GM12878 (cell line): ENCODE results near the gene PALD1. TPM values are rescaled to one million over a fixed set of nuclear protein-coding genes. Genes with fewer than 3 reads are reported as not detected.
A peak's percentile ranks its signal among the peaks of the same experiment; 100 is the strongest.

Experiments
- ATF7 ChIP-seq: fragments of 450-650 bp; IDR thresholded peaks from 2 replicates; pipeline ENCODE4 v1.6.1; 2016; ENCODE audit warnings: low read depth, mild to moderate bottlenecking
- BHLHE40 ChIP-seq, 2 experiments: fragments of 450-650 bp in 1 of 2; IDR thresholded peaks; 2 replicates each; pipeline ENCODE4 v1.6.1; 2011 to 2017; ENCODE audit warnings: low read depth in 2 of 2, borderline replicate concordance in 1 of 2, improper control_type of control experiment in 1 of 2, low read length in 1 of 2, mild to moderate bottlenecking in 1 of 2
- ETV6 ChIP-seq, 2 experiments: fragments of 450-650 bp in 1 of 2; IDR thresholded peaks in 1 of 2; conservative IDR thresholded peaks in 1 of 2; 2 replicates each; pipeline ENCODE4 v1.6.1; 2014; ENCODE audit warnings: antibody characterized with exemption in 1 of 2, borderline replicate concordance in 1 of 2, low read depth in 1 of 2, mild to moderate bottlenecking in 1 of 2, moderate library complexity in 1 of 2
- FOS ChIP-seq: IDR thresholded peaks from 3 replicates; pipeline ENCODE4 v1.6.1; 2011; ENCODE audit warnings: borderline replicate concordance; ENCODE audit not compliant: insufficient read length; ENCODE audit errors: extremely low read depth
- HDGF ChIP-seq: fragments of 450-650 bp; IDR thresholded peaks from 2 replicates; pipeline ENCODE4 v1.6.1; 2016; ENCODE audit warnings: antibody characterized with exemption
- KAT2A ChIP-seq: conservative IDR thresholded peaks from 2 replicates; pipeline ENCODE4 v1.6.1; 2011; ENCODE audit warnings: low read depth, low read length; ENCODE audit not compliant: control insufficient read depth
- KLF5 ChIP-seq: fragments of 450-650 bp; IDR thresholded peaks from 2 replicates; pipeline ENCODE4 v1.6.1; 2014; ENCODE audit warnings: mild to moderate bottlenecking; ENCODE audit not compliant: partially characterized antibody
- MTA3 ChIP-seq: IDR thresholded peaks from 2 replicates; pipeline ENCODE4 v1.6.1; 2012; ENCODE audit warnings: low read length, inconsistent platforms, borderline replicate concordance
- NFYA ChIP-seq: IDR thresholded peaks from 2 replicates; pipeline ENCODE4 v1.6.1; 2011; ENCODE audit warnings: low read depth, mild to moderate bottlenecking, low read length, improper control_type of control experiment, borderline replicate concordance
- NR2F1 ChIP-seq: fragments of 450-650 bp; conservative IDR thresholded peaks from 2 replicates; pipeline ENCODE4 v1.6.1; 2017; ENCODE audit warnings: mild to moderate bottlenecking
- RB1 ChIP-seq: fragments of 450-650 bp; formaldehyde crosslinking; IDR thresholded peaks from 2 replicates; pipeline ENCODE4 v1.6.1; 2017; ENCODE audit warnings: mild to moderate bottlenecking, borderline replicate concordance
- RELA ChIP-seq: fragments of 450-650 bp; IDR thresholded peaks from 2 replicates; pipeline ENCODE4 v1.8.0; 2014; ENCODE audit warnings: borderline replicate concordance; ENCODE audit not compliant: partially characterized antibody
- SREBF2 ChIP-seq: IDR thresholded peaks from 2 replicates; pipeline ENCODE4 v1.6.1; 2012; ENCODE audit warnings: mild to moderate bottlenecking, low read length
- TAF1 ChIP-seq: IDR thresholded peaks from 2 replicates; pipeline ENCODE4 v1.6.1; 2011; ENCODE audit warnings: mild to moderate bottlenecking, low read depth, low read length, borderline replicate concordance
- ZNF274 ChIP-seq: IDR thresholded peaks from one replicate; pipeline ENCODE4 v1.8.0; 2011; ENCODE audit not compliant: insufficient read length, insufficient read depth
- ZNF622 ChIP-seq: fragments of 450-650 bp; IDR thresholded peaks from 2 replicates; pipeline ENCODE4 v1.6.1; 2017; ENCODE audit warnings: mild to moderate bottlenecking, inconsistent platforms
- polyA plus RNA-seq, 11 experiments: library from polyadenylated mRNA; depleted of rRNA in 4 of 11; unstranded in 6 of 11; stranded (reverse) in 5 of 11; fragments of >200 nt; fragmentation: Nextera tagmentation in 4 of 11; fragmentation: Illumina TruSeq in 1 of 11; extraction: Ambion mirVana in 4 of 11; extraction: Trizol in 1 of 11; gene quantifications; 1 replicate in 1 of 11; 2 replicates in 10 of 11; pipeline versions ENCODE4 v1.2.1 to v1.2.3, GENCODE V29; 2011 to 2016; ENCODE audit warnings: inconsistent platforms in 2 of 11, missing spikeins in 2 of 11, low read depth in 1 of 11
- total RNA-seq, 4 experiments: library from RNA; depleted of rRNA in 3 of 4; stranded (reverse); fragments of >200 nt in 3 of 4; fragmentation: Illumina TruSeq in 1 of 4; extraction: Trizol in 1 of 4; gene quantifications; 2 replicates each; pipeline versions ENCODE4 v1.2.1 to v1.2.3, GENCODE V29; 2013 to 2021
- TF ChIP-seq, protein P1 (sequence below): fragments of 450-650 bp; formaldehyde crosslinking; IDR thresholded peaks from 2 replicates; pipeline ENCODE4 v1.4.0; 2022; ENCODE audit warnings: mild to moderate bottlenecking, moderate library complexity
- TF ChIP-seq, protein P2 (sequence below): fragments of 450-650 bp; conservative IDR thresholded peaks from 2 replicates; pipeline ENCODE4 v1.6.1; 2017; ENCODE audit warnings: mild to moderate bottlenecking, moderate library complexity
- TF ChIP-seq, protein P3 (sequence below): fragments of 450-650 bp; IDR thresholded peaks from 2 replicates; pipeline ENCODE4 v1.6.1; 2016; ENCODE audit warnings: mild to moderate bottlenecking
- TF ChIP-seq, protein P4 (sequence below): fragments of 150-350 bp; IDR thresholded peaks from 2 replicates; pipeline ENCODE4 v1.6.1; 2014; ENCODE audit warnings: mild to moderate bottlenecking, low read depth, low read length
- TF ChIP-seq, protein P5 (sequence below): IDR thresholded peaks from 2 replicates; pipeline ENCODE4 v1.6.1; 2012; ENCODE audit warnings: low read depth, low read length, improper control_type of control experiment

Gene PALD1
- total and polyA plus RNA-seq, 10 of the 15 experiments (the other 5 are each of a cell fraction or from before 2014, with no cell fraction given): 0.43 to 20.9 (median 9.0) TPM

DNA sequence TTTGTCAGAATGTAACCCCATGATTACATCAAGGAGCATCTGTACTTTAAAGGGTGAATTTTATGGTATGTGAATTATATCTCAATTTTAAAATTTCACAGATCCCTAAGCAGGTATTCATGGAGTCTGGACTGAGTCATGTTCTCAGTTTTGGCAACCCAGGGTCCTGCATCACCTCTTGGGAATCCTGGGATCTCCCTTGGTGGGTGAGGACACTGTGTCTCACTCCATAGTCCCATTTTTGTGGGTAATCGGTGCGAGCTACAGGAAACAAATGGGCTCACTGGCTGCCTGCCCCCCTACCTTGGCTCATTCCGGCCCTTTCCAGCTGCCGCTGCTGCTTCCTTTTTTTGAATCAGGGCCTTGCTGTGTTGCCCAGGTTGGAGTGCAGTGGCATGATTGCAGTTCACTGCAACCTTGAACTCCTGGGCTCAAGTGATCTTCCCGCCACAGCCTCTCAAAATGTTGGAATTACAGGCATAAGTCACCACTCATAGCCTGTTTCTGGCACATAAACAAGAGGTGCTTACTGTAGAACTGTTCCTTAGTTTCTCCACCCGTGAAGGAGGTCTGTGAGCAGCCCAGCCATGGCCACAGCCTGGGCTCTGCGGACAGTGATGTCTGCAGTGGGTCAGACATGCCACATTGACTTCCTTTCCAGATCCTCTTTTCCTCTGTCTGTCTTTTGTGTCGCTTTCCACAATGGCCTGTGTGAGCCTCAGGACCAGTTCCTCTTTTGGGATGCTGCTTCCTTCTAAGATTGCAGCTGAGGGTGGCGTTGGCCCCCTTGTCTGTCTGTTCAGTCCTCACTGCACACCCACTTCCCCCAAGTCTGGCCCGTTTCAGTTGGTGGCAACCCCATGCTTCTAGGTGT is 14.5 kb downstream of the PALD1 start (continued):
- TF ChIP-seq, protein P1, sequence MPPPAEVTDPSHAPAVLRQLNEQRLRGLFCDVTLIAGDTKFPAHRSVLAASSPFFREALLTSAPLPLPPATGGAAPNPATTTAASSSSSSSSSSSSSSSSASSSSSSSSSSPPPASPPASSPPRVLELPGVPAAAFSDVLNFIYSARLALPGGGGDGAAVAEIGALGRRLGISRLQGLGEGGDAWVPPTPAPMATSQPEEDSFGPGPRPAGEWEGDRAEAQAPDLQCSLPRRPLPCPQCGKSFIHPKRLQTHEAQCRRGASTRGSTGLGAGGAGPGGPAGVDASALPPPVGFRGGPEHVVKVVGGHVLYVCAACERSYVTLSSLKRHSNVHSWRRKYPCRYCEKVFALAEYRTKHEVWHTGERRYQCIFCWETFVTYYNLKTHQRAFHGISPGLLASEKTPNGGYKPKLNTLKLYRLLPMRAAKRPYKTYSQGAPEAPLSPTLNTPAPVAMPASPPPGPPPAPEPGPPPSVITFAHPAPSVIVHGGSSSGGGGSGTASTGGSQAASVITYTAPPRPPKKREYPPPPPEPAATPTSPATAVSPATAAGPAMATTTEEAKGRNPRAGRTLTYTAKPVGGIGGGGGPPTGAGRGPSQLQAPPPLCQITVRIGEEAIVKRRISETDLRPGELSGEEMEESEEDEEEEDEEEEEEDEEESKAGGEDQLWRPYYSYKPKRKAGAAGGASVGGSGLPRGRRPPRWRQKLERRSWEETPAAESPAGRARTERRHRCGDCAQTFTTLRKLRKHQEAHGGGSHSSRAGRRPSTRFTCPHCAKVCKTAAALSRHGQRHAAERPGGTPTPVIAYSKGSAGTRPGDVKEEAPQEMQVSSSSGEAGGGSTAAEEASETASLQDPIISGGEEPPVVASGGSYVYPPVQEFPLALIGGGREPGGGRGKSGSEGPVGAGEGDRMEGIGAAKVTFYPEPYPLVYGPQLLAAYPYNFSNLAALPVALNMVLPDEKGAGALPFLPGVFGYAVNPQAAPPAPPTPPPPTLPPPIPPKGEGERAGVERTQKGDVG (CRISPR knock-in tag): no peak
- TF ChIP-seq, protein P2, sequence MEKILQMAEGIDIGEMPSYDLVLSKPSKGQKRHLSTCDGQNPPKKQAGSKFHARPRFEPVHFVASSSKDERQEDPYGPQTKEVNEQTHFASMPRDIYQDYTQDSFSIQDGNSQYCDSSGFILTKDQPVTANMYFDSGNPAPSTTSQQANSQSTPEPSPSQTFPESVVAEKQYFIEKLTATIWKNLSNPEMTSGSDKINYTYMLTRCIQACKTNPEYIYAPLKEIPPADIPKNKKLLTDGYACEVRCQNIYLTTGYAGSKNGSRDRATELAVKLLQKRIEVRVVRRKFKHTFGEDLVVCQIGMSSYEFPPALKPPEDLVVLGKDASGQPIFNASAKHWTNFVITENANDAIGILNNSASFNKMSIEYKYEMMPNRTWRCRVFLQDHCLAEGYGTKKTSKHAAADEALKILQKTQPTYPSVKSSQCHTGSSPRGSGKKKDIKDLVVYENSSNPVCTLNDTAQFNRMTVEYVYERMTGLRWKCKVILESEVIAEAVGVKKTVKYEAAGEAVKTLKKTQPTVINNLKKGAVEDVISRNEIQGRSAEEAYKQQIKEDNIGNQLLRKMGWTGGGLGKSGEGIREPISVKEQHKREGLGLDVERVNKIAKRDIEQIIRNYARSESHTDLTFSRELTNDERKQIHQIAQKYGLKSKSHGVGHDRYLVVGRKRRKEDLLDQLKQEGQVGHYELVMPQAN: no peak
- TF ChIP-seq BHLHE40 (IDR thresholded peaks at IDR 0.05; ENCODE audit: borderline replicate concordance in 1 of 2, low read depth in 2 of 2, low read length in 1 of 2) (peak; percentile 12 to 13; a peak in 1 of 4 replicates), NR2F1 (no peak), ZNF274 (no peak), FOS (no peak), ZNF622 (no peak), HDGF (no peak), RB1 (no peak), KLF5 (no peak), ATF7 (no peak), ETV6 (conservative IDR thresholded peaks at IDR 0.05 in 1 of 2, IDR thresholded peaks at IDR 0.05 in 1 of 2; ENCODE audit: borderline replicate concordance in 1 of 2, low read depth in 1 of 2) (peak in 1 of 2 experiments; percentile 63; a peak in 1 of 4 replicates), SREBF2 (no peak), NFYA (no peak), MTA3 (0 out of 2 replicates have a peak, but pooled peaks have one; percentile 57), KAT2A (no peak), RELA (no peak), TAF1 (no peak)
- TF ChIP-seq, protein P3, sequence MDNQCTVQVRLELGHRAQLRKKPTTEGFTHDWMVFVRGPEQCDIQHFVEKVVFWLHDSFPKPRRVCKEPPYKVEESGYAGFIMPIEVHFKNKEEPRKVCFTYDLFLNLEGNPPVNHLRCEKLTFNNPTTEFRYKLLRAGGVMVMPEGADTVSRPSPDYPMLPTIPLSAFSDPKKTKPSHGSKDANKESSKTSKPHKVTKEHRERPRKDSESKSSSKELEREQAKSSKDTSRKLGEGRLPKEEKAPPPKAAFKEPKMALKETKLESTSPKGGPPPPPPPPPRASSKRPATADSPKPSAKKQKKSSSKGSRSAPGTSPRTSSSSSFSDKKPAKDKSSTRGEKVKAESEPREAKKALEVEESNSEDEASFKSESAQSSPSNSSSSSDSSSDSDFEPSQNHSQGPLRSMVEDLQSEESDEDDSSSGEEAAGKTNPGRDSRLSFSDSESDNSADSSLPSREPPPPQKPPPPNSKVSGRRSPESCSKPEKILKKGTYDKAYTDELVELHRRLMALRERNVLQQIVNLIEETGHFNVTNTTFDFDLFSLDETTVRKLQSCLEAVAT: no peak
- TF ChIP-seq, protein P4, sequence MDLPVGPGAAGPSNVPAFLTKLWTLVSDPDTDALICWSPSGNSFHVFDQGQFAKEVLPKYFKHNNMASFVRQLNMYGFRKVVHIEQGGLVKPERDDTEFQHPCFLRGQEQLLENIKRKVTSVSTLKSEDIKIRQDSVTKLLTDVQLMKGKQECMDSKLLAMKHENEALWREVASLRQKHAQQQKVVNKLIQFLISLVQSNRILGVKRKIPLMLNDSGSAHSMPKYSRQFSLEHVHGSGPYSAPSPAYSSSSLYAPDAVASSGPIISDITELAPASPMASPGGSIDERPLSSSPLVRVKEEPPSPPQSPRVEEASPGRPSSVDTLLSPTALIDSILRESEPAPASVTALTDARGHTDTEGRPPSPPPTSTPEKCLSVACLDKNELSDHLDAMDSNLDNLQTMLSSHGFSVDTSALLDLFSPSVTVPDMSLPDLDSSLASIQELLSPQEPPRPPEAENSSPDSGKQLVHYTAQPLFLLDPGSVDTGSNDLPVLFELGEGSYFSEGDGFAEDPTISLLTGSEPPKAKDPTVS: no peak
- TF ChIP-seq, protein P5, sequence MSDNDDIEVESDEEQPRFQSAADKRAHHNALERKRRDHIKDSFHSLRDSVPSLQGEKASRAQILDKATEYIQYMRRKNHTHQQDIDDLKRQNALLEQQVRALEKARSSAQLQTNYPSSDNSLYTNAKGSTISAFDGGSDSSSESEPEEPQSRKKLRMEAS: no peak
